Mesendoderm (in vitro differentiated cells): ENCODE results near the gene BRINP3.
A peak's percentile ranks its signal among the peaks of the same experiment; 100 is the strongest.

Experiments
- DNase-seq: peaks from one replicate; pipeline ENCODE4 v3.0.0; 2013
- H2AK5ac ChIP-seq: 2 replicates; pipeline ENCODE4 v1.6.1; 2013; ENCODE audit warnings: low read length, inconsistent platforms
- H2BK120ac ChIP-seq: 2 replicates; pipeline ENCODE4 v1.6.1; 2013; ENCODE audit warnings: low read depth, mild to moderate bottlenecking, low read length, moderate library complexity, mixed read lengths
- H2BK15ac ChIP-seq: replicated peaks from 2 replicates; pipeline ENCODE4 v1.6.1; 2013; ENCODE audit warnings: low read depth, mild to moderate bottlenecking, moderate library complexity
- H2BK5ac ChIP-seq: 2 replicates; pipeline ENCODE4 v1.6.1; 2013; ENCODE audit warnings: low read length, inconsistent platforms
- H3K18ac ChIP-seq: 2 replicates; pipeline ENCODE4 v1.6.1; 2013; ENCODE audit warnings: mild to moderate bottlenecking, low read length, mixed read lengths
- H3K23ac ChIP-seq: one replicate; pipeline ENCODE4 v1.6.1; 2013; ENCODE audit warnings: low read length
- H3K27ac ChIP-seq: 2 replicates; pipeline ENCODE4 v1.5.1; 2013; ENCODE audit warnings: low read depth, mild to moderate bottlenecking, inconsistent platforms, low read length, moderate library complexity
- H3K27me3 ChIP-seq: 2 replicates; pipeline ENCODE4 v1.6.1; 2013; ENCODE audit warnings: low read length, control low read depth, mild to moderate bottlenecking, inconsistent platforms; ENCODE audit not compliant: insufficient read depth, poor library complexity
- H3K36me3 ChIP-seq: 2 replicates; pipeline ENCODE4 v1.6.1; 2013; ENCODE audit warnings: low read length, inconsistent platforms; ENCODE audit not compliant: control insufficient read depth, insufficient read depth
- H3K4ac ChIP-seq: one replicate; pipeline ENCODE4 v1.6.1; 2013; ENCODE audit warnings: low read depth, mild to moderate bottlenecking, low read length, moderate library complexity
- H3K4me1 ChIP-seq: 2 replicates; pipeline ENCODE4 v1.6.1; 2013; ENCODE audit warnings: low read depth, low read length, inconsistent platforms; ENCODE audit not compliant: control insufficient read depth
- H3K4me2 ChIP-seq: 2 replicates; pipeline ENCODE4 v1.6.1; 2013; ENCODE audit warnings: low read length
- H3K4me3 ChIP-seq: 2 replicates; pipeline ENCODE4 v1.5.1; 2013; ENCODE audit warnings: mild to moderate bottlenecking, low read length
- H3K56ac ChIP-seq: one replicate; pipeline ENCODE4 v1.6.1; 2013; ENCODE audit warnings: low read length
- H3K79me1 ChIP-seq: 2 replicates; pipeline ENCODE4 v1.6.1; 2013; ENCODE audit warnings: low read length, inconsistent platforms
- H3K79me2 ChIP-seq: 2 replicates; pipeline ENCODE4 v1.6.1; 2013; ENCODE audit warnings: mild to moderate bottlenecking, low read length; ENCODE audit not compliant: control insufficient read depth, insufficient read depth
- H3K9ac ChIP-seq: 2 replicates; pipeline ENCODE4 v1.6.1; 2013; ENCODE audit warnings: low read length, inconsistent platforms
- H4K5ac ChIP-seq: one replicate; pipeline ENCODE4 v1.6.1; 2013; ENCODE audit warnings: low read length
- H4K8ac ChIP-seq: one replicate; pipeline ENCODE4 v1.6.1; 2013; ENCODE audit warnings: low read depth, mild to moderate bottlenecking, control low read depth, low read length, moderate library complexity
- WGBS: extraction: QIAGEN DNeasy Blood & Tissue Kit; methylation state at CpG from one replicate; pipeline ENCODE4 v1.1.7; 2013; ENCODE audit warnings: low lambda C conversion rate, missing lambda C conversion rate; ENCODE audit not compliant: insufficient coverage; ENCODE audit errors: extremely low coverage; 5-methylcytosine and 5-hydroxymethylcytosine counted together

Gene BRINP3

GRCh38 chr1:190376044-190376443 lies 101.6 kb downstream of the BRINP3 start:
- H3K9ac ChIP-seq: no peak overlapping the region
- no peak overlapping the region for H2BK120ac ChIP-seq
- no peaks in the 10 kb centered on the region for H3K4me1 ChIP-seq
- DNase-seq: no peak
- no peak overlapping the region for H4K8ac ChIP-seq
- no peaks in the 10 kb centered on the region for H3K79me2 ChIP-seq
- no peak overlapping the region for H4K5ac ChIP-seq
- no peak overlapping the region for H3K23ac ChIP-seq
- H3K18ac ChIP-seq: no peak overlapping the region
- H3K4me3 ChIP-seq: no peak overlapping the region
- no peaks in the 10 kb centered on the region for H3K27me3 ChIP-seq
- no peak overlapping the region for H2BK5ac ChIP-seq
- H2AK5ac ChIP-seq: no peak overlapping the region
- H3K56ac ChIP-seq: no peak overlapping the region
- H3K4me2 ChIP-seq: no peak overlapping the region
- no peak overlapping the region for H3K4ac ChIP-seq
- H2BK15ac ChIP-seq: no peak overlapping the region
- WGBS: no CpG with 5 or more reads among the region's 1 CpG
- no peak overlapping the region for H3K27ac ChIP-seq
- no peaks in the 10 kb centered on the region for H3K79me1 ChIP-seq
- no peaks in the 10 kb centered on the region for H3K36me3 ChIP-seq

- Histone ChIP-seq H3K79me2 (no peaks in the 10 kb centered on the region), H3K18ac (no peak overlapping the region), H3K36me3 (no peaks in the 10 kb centered on the region), H2BK15ac (no peak overlapping the region), H2BK120ac (no peak overlapping the region), H4K5ac (no peak overlapping the region), H3K4ac (no peak overlapping the region), H3K23ac (no peak overlapping the region), H2AK5ac (no peak overlapping the region), H2BK5ac (no peak overlapping the region), H3K27ac (no peak overlapping the region), H3K27me3 (no peaks in the 10 kb centered on the region), H3K9ac (no peak overlapping the region), H3K79me1 (no peaks in the 10 kb centered on the region), H3K4me3 (no peak overlapping the region), H3K4me1 (no peaks in the 10 kb centered on the region), H3K56ac (no peak overlapping the region), H3K4me2 (no peak overlapping the region), H4K8ac (no peak overlapping the region)
- DNase-seq: peak; percentile 52
- WGBS: no CpG with 5 or more reads among the region's 2 CpGs
Measured at GRCh38 chr1:190373705-190374336, 103.8 kb downstream of the BRINP3 start.

GRCh38 chr1:190367200-190367599 lies 110.5 kb downstream of the BRINP3 start:
- H3K36me3 ChIP-seq: no peaks in the 10 kb centered on the region
- H3K9ac ChIP-seq: no peak overlapping the region
- DNase-seq: no peak
- no peaks in the 10 kb centered on the region for H3K79me2 ChIP-seq
- no peak overlapping the region for H3K23ac ChIP-seq
- H2BK120ac ChIP-seq: no peak overlapping the region
- H2BK5ac ChIP-seq: no peak overlapping the region
- H3K4me3 ChIP-seq: no peak overlapping the region
- H3K4me1 ChIP-seq: no peaks in the 10 kb centered on the region
- H3K56ac ChIP-seq: no peak overlapping the region
- H3K4ac ChIP-seq: no peak overlapping the region
- H4K5ac ChIP-seq: no peak overlapping the region
- no peaks in the 10 kb centered on the region for H3K27me3 ChIP-seq
- no CpG with 5 or more reads among the region's 4 CpGs for WGBS
- H3K27ac ChIP-seq: no peak overlapping the region
- H3K18ac ChIP-seq: no peak overlapping the region
- no peak overlapping the region for H3K4me2 ChIP-seq
- no peak overlapping the region for H2AK5ac ChIP-seq
- H3K79me1 ChIP-seq: no peaks in the 10 kb centered on the region
- no peak overlapping the region for H4K8ac ChIP-seq
- no peak overlapping the region for H2BK15ac ChIP-seq

GRCh38 chr1:190365283-190365682 lies 112.4 kb downstream of the BRINP3 start:
- H4K5ac ChIP-seq: no peak overlapping the region
- H3K4me3 ChIP-seq: no peak overlapping the region
- no peak overlapping the region for H3K56ac ChIP-seq
- H2BK5ac ChIP-seq: no peak overlapping the region
- H3K79me1 ChIP-seq: no peaks in the 10 kb centered on the region
- no peaks in the 10 kb centered on the region for H3K36me3 ChIP-seq
- no peaks in the 10 kb centered on the region for H3K4me1 ChIP-seq
- WGBS: no CpG with 5 or more reads among the region's 1 CpG
- no peak overlapping the region for H3K4me2 ChIP-seq
- no peak overlapping the region for H2AK5ac ChIP-seq
- H3K27ac ChIP-seq: no peak overlapping the region
- no peak for DNase-seq
- no peak overlapping the region for H3K23ac ChIP-seq
- H3K18ac ChIP-seq: no peak overlapping the region
- H2BK15ac ChIP-seq: no peak overlapping the region
- H3K27me3 ChIP-seq: no peaks in the 10 kb centered on the region
- no peak overlapping the region for H4K8ac ChIP-seq
- no peaks in the 10 kb centered on the region for H3K79me2 ChIP-seq
- no peak overlapping the region for H3K4ac ChIP-seq
- H3K9ac ChIP-seq: no peak overlapping the region
- H2BK120ac ChIP-seq: no peak overlapping the region

GRCh38 chr1:190353538-190354101 lies 124.0 kb downstream of the BRINP3 start:
- H4K8ac ChIP-seq: no peak overlapping the region
- no peak overlapping the region for H2BK15ac ChIP-seq
- H2BK5ac ChIP-seq: no peak overlapping the region
- H3K4me3 ChIP-seq: no peak overlapping the region
- no peaks in the 10 kb centered on the region for H3K79me2 ChIP-seq
- no peak overlapping the region for H4K5ac ChIP-seq
- H3K23ac ChIP-seq: no peak overlapping the region
- H3K18ac ChIP-seq: no peak overlapping the region
- H3K79me1 ChIP-seq: no peaks in the 10 kb centered on the region
- H3K9ac ChIP-seq: no peak overlapping the region
- H2AK5ac ChIP-seq: no peak overlapping the region
- no CpG with 5 or more reads among the region's 3 CpGs for WGBS
- no peak overlapping the region for H3K56ac ChIP-seq
- no peaks in the 10 kb centered on the region for H3K36me3 ChIP-seq
- H3K27me3 ChIP-seq: no peaks in the 10 kb centered on the region
- no peaks in the 10 kb centered on the region for H3K4me1 ChIP-seq
- no peak overlapping the region for H3K4ac ChIP-seq
- no peak overlapping the region for H3K27ac ChIP-seq
- H2BK120ac ChIP-seq: no peak overlapping the region
- no peak overlapping the region for H3K4me2 ChIP-seq
- no peak for DNase-seq

- Histone ChIP-seq H3K9ac (no peak overlapping the region), H2BK5ac (no peak overlapping the region), H3K36me3 (no peaks in the 10 kb centered on the region), H3K79me2 (no peaks in the 10 kb centered on the region), H3K23ac (no peak overlapping the region), H3K56ac (no peak overlapping the region), H3K27me3 (no peaks in the 10 kb centered on the region), H2AK5ac (no peak overlapping the region), H2BK120ac (no peak overlapping the region), H3K27ac (no peak overlapping the region), H2BK15ac (no peak overlapping the region), H3K79me1 (no peaks in the 10 kb centered on the region), H3K4ac (no peak overlapping the region), H3K4me2 (no peak overlapping the region), H3K4me1 (no peaks in the 10 kb centered on the region), H3K18ac (no peak overlapping the region), H4K8ac (no peak overlapping the region), H3K4me3 (no peak overlapping the region), H4K5ac (no peak overlapping the region)
- no peak for DNase-seq
Measured at GRCh38 chr1:190344454-190344853, 133.2 kb downstream of the BRINP3 start.
